ENCODE results near the gene ETV6.

Gene ETV6

DNA sequence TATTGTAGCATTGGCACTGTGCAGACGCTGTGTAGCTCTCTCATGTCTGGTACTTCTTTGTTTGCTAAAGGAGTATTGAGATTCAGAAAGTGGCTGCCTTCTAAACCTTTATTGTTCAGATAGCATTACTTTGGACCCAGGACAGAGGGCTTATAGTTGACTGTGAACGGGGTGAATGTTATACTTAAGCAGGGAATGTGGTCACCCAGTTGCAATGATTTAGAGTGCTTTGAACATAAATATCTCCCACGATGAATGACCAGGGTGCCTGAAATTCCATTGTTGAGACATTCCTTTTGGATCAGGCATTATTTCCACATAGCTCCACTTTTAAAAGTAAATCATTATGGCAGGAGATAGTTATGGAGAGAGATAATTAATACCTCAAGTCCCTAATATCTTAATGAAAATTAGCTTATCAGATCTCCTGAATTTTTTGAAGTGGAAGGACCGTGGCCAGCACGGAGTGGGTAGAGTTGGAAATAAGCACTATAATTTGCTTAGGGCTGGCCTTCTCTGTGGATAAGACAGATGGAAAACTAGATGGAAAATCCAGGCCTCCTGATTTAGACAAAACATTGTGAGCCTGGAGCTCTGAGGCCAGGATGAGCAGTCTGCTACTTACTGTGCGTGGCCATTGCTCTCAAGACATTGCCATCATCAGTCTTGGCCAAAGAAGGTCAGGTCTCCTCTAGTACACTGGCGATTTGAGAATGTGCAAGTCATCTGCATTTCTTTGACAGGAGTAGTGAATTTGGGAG lies 114.5 kb downstream of the ETV6 start:
- no peak for DNase-seq

- no peak for DNase-seq
These were observed 115.4 kb downstream of the ETV6 start for GRCh38 chr12:11764837-11765236.

- DNase-seq, result no peak
These were observed 115.9 kb downstream of the ETV6 start for GRCh38 chr12:11765421-11765816.

DNA sequence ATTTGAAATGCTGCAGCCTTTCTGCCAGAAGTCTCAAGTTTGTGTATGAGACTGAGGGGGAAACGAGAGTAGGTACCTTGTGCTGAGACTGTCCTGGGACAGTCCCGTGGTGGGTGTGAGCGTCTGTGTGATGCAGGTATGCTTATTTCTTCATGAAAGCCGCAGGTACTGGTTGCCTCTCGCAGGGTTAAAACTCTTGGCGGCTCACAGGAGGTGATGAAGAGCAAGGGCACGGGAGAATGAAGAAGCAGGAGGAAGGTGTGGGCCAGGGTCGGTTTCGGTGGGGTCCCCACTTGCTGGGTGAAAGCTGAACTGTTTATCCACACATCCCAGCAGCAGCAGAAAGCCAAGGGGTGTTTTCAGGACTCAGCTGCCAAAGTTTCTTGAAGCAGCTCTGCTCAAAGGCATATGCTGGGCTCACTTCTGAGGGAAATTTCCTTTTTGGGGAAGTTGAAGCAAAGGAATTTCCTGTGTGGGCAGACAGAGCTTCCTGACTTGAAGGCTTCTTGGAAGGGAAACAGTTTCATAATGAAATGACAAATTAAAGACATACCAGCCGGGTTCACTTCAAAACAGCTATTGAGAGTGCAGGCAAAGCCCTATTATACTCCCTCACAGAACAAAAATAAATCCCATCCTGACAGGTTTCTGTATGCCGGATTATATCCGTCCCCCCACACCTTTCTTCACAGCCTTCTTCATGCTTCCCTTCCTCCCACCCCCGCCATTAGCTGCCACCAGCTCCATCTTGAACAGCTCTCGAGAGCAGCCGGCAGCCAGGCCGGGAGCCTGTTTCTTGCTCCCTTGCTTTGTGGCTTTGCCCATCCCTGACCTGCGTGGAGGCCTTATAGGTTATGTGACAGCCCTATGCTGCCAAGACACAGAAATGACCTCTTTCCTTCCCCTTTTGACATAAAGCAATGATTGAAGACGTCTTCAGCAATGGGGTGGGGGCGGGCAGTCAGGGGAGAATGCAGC lies 116.6 kb downstream of the ETV6 start:
- peak; percentile 87 for DNase-seq

- DNase-seq, result no peak
These were observed 117.7 kb downstream of the ETV6 start for GRCh38 chr12:11767029-11767724.

GRCh38 chr12:11767798-11768197 lies 118.3 kb downstream of the ETV6 start:
- DNase-seq, result no peak

GRCh38 chr12:11768233-11768965 lies 118.9 kb downstream of the ETV6 start:
- DNase-seq, result no peak

DNA sequence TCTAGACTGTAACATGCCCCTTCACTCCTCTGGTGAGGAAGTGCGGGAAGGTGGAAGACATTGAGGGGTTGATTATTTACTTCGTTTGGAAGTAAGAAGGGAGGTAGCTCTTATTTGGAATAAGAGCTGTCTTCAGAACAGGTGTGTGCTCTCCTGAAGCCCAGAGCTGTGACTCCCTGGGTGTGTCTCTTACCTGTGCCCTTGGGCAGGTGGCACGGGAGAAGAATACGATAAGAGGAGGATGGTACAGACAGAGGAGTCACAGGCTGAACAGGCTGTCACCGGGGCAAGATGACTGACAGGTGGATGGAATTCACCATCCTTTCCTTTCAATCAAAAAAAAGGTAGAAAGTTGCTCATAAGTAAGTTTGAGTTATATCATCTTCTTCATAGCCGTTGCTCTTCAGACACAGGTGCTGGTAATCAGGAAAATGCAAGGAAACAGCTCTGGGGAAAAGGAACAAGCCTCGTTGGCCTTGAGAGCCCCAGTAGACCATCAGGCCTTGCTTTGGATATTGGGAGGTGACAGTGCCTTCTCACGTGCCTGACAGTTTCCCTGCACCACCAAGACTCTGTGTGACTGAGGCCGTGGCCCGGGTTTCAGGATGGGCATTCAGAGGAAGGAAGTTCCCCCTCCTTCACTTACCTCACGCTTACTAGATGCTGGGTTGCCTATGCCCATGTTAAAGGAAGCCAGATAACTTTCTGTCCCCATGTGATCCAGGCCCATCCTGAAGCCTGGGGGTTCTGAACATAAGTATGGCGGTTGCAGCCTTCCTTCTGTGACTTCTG lies 120.4 kb downstream of the ETV6 start:
- no peak for DNase-seq

- peak; percentile 35 for DNase-seq
These were observed 121.9 kb downstream of the ETV6 start for GRCh38 chr12:11771356-11771755.

- DNase-seq, result no peak
These were observed 122.5 kb downstream of the ETV6 start for GRCh38 chr12:11771895-11772502.

GRCh38 chr12:11773889-11774677 lies 124.6 kb downstream of the ETV6 start:
- DNase-seq, result no peak

- DNase-seq, result no peak
These were observed 125.3 kb downstream of the ETV6 start for GRCh38 chr12:11774821-11775220.

- DNase-seq, result no peak
These were observed 126.8 kb downstream of the ETV6 start for GRCh38 chr12:11776316-11776715.

GRCh38 chr12:11777451-11777850 lies 128.0 kb downstream of the ETV6 start:
- no peak for DNase-seq

DNA sequence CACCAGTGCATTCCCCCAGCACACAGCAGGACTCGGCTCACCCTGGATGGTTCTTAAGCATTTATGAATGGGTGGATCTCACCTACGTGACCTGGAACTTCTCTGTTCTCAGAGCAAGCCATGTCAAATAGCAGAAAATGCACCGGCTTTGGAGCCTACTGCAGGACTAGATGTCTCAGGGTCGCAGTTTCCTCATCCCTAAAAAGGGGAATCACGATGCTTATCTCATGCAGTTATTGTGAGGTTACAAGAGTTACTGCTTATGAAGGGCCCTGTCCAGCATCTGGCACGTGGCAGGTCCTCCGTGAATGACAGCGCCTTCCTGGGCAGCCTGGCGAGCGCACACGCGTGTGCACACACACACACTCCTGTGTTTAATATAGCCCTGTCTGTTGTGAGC lies 128.5 kb downstream of the ETV6 start:
- DNase-seq, result no peak

DNA sequence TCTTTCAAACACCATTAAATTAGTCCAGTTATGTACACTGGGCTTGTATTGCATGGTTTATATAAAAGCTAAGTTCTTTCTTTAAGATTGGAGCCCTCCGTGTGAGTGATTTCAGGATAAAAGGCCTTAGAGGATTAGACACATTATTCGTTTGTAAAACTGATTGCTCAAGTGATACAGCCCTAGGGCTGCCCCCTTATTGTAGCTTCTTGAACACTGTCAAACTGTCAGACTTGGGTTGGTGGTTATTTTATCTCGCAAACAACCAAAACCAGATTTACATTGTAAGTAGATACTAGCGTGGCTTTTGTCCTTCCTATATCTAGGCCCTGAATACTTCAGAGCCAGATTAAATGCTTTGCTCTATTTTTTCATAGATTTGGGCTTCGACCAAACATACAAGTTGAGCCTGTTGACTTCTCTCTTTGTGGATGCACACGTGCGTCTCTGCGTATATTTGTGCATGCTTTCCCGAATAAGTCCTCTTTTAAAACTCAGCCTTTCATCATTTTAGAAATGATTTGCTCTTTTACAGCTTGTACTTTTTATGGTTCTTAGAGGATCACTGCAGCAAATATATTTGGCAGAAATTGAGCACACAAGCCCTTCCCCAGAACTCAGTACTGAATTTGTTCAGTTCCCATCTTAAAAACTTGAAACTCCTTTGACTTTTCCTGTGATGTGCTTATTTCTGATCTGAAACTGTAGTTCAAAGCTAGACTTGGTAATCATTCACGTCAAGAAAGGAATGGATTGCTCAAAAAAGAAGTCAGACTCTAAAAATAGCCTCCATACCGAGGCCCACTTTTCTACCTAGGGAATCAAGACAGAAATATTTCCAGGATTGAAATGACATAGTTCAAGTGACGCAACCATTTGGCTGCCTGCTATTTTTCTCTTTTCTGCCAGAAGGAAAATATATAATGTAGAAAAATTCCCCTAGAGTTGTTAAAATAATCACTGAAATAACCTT lies 129.5 kb downstream of the ETV6 start:
- DNase-seq, result no peak

DNA sequence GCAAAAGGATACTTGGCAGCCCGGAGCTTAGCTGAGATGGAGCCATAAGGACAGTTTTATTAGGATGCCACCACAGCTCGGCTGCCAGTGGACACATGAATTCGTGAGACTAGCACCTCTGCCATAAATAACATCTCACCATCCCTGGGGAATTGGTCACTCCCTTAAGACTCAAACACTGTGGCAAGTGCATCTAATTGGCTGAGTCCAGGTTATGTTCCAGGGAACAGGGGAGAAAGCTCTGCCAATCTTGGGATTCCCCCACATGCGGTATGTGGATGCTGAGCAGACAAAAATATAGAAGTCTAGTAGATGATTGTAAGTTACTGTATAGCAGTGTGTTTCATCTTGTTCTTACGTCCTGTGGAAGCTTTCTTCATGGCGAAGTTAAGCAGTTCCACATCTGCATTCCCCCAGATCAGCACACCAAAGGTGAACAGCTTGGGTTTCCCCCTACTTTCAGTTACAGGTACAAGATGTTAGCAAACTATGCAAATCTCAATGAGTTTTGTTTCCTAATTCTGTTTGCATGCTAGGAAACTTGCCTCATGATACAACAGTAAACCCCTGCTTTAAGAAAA lies 131.1 kb downstream of the ETV6 start:
- DNase-seq, result no peak

GRCh38 chr12:11782914-11783420 lies 133.5 kb downstream of the ETV6 start:
- no peak for DNase-seq

- DNase-seq, result no peak
These were observed 136.2 kb downstream of the ETV6 start for GRCh38 chr12:11785712-11786111.

All from activated CD4-positive, alpha-beta T cell treated with anti-CD3 and anti-CD28 coated beads for 48 hours (primary cell).